HG03196 (cell line): ENCODE measurements around the gene RPL36.
"Not testable (repeated sequence)": the region's sequence is repeated elsewhere in the genome, so short reads cannot be mapped to it uniquely, and the experiment has no call there.

Experiments
- ATAC-seq: cut with Tn5 transposase; IDR thresholded peaks from one replicate; pipeline ENCODE4 v1.9.1; 2021; ENCODE audit not compliant: unreplicated experiment

The RPL36 gene

GRCh38 chr19:5703819-5704818 lies 14.0 kb downstream of the RPL36 start:
- no peak for ATAC-seq

- no peak for ATAC-seq
Observed at GRCh38 chr19:5705552-5705951, 15.5 kb downstream of the RPL36 start.

GRCh38 chr19:5706876-5707573 lies 16.9 kb downstream of the RPL36 start:
- ATAC-seq: no peak

- no peak for ATAC-seq
Observed at GRCh38 chr19:5707576-5708575, 17.8 kb downstream of the RPL36 start.

GRCh38 chr19:5711025-5711424 lies 20.9 kb downstream of the RPL36 start:
- no peak for ATAC-seq

GRCh38 chr19:5711713-5712161 lies 21.6 kb downstream of the RPL36 start:
- ATAC-seq: no peak

GRCh38 chr19:5713228-5713627 lies 23.1 kb downstream of the RPL36 start:
- ATAC-seq: no peak

GRCh38 chr19:5714816-5715215 lies 24.7 kb downstream of the RPL36 start:
- no peak for ATAC-seq

GRCh38 chr19:5717215-5717935 lies 27.3 kb downstream of the RPL36 start:
- ATAC-seq: no peak

GRCh38 chr19:5718037-5718578 lies 28.0 kb downstream of the RPL36 start:
- no peak for ATAC-seq

- ATAC-seq: no peak
Observed at GRCh38 chr19:5718579-5719273, 28.6 kb downstream of the RPL36 start.

GRCh38 chr19:5719274-5719960 lies 29.3 kb downstream of the RPL36 start:
- peak; percentile 2 for ATAC-seq

GRCh38 chr19:5719961-5720790 lies 30.1 kb downstream of the RPL36 start, which contains the start of the genes CATSPERD and LONP1:
TSS of gene CATSPERD (plus strand) at chr19:5720637. CDS start at chr19:5720738, 101 bp downstream.
TSS of gene LONP1 (minus strand) at chr19:5720146. CDS start at chr19:5720132, 14 bp downstream.
- ATAC-seq: peak; percentile 92

- no peak for ATAC-seq
Observed at GRCh38 chr19:5727453-5728050, 37.5 kb downstream of the RPL36 start.

GRCh38 chr19:5733172-5733571 lies 43.1 kb downstream of the RPL36 start:
- not testable (repeated sequence) for ATAC-seq

- no peak for ATAC-seq
Observed at GRCh38 chr19:5738423-5738822, 48.3 kb downstream of the RPL36 start.
